GM18517 (cell line): ENCODE results near the gene TMEM25.
A peak's percentile ranks its signal among the peaks of the same experiment; 100 is the strongest.
"Not testable (repeated sequence)": the region's sequence is repeated elsewhere in the genome, so short reads cannot be mapped to it uniquely, and the experiment has no call there.

Source experiments
- ATAC-seq: cut with Tn5 transposase; IDR thresholded peaks from one replicate; pipeline ENCODE4 v1.9.1; 2021; ENCODE audit warnings: mild to moderate bottlenecking, moderate library complexity; ENCODE audit not compliant: unreplicated experiment

TMEM25 gene

DNA sequence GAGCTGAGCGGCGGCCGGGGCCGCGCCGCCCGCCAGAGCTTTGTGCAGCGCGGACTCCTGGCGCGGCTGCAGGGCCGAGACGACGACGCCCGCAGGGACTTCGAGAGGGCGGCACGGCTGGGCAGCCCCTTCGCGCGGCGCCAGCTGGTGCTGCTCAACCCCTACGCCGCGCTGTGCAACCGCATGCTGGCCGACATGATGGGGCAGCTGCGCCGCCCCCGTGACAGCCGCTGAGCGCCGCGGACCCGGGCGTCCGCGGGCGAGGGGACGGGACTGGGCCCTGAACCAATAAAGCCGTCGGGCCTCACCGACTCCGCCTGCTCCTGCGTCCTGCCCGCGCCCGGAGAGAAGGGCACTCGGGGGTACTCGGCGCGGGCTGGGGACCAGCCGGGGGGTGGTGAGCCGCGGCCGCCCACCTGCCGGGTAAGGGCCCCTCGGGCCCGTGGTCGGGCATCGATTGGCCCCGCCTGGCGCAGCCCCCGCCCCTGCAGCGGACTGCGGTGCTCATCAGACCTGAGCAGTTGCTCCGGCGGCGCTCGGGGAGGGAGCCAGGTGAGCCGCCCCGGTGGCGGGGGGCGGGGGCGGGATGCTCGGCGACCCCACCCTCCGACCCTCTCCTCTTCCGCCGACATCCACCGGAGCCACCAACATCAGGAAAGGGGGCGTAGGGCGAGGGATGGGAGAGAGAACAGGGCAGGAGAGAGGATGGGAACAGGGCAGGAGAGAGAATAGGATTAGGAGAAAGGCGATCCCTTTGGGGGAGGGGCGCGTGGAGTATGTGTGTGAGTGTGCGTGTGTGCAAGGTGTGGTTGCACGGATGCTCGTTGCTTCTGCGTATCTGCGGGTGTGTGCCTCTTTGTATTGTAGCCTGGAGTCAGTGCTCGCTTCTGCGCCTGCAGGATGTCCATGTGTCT is at the start of gene TMEM25:
TMEM25 (plus strand) TSS at position 510 of the 914 bp plus-strand sequence. CDS start 610 bp downstream, outside the sequence.
- ATAC-seq, result peak; percentile 50

DNA sequence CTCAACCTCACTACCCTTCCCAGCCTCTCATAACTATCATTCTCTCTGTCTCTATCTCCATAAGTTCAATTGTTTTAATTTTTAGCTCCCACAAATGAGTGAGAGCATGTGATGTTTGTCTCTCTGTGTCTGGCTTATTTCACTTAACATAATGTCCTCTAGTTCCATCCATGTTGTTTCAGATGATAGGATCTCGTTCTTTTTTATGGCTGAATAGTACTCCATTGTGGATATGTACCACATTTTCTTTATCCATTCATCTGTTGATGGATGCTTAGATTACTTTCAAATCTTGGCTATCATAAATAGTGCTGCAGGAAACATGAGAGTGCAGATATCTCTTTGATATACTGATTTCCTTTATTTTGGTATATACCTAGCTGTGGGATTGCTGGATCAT is 49.8 kb upstream of the TMEM25 start:
- ATAC-seq, result not testable (repeated sequence)

DNA sequence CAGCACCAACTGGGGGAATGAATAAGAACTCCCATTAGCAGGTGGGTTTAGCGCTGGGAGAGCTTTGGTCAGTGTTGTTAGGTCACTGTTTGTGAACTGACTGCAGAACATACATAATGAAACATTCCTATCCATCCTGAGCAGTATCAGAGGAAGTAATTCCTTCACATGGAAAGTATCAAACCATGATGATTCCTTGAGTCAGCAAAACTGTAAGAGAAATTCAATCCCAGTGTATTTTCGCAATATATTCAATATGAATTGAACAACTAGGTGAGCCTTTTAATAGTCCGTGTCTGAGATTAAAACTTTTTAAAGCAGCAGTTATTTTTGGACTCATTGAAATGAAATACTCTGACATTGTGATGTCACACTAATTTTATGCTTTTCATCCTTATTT is 46.6 kb upstream of the TMEM25 start:
- ATAC-seq, result no peak

DNA sequence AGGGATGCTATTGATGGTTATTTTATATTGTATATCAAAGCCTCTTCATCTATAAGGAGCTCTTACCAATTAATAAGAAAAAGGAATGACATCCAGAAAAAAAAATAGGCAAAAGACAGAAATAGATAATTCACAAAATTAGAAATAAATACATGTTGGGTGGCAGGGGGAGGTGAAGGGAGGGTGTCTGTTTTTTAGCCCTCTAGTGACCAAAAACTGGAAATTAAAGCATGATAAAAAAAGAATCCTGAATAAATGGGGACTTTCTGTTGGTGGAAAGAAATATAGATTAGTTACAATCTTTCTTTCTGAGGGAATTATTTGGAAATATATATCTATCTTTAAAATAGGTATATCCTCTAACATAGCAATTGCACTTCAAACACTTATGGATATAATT is 45.7 kb upstream of the TMEM25 start:
- ATAC-seq, result no peak

DNA sequence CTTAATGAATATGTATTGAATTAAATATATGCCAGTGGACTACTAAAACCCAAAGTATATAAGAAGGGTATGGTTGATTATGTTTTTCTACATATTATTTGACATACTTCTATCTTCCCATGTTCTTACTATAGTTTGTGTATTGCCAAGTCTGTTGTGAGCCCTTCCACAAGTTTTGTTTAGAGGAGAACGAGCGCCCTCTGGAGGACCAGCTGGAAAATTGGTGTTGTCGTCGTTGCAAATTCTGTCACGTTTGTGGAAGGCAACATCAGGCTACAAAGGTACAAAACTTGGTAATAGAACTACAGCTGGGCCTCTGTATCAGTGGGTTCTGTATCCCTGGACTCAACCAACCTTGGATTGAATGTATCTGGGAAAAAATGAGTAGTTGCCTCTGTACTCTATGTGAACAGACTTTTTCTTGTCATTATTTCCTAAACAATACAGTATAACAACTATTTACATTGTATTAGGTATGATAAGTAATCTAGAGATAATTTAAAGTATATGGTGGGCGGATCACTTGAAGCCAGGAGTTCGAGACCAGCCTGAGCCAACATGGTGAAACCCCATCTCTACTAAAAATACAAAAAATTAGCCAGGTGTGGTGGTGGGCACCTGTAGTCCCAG is 42.4 kb upstream of the TMEM25 start:
- no peak for ATAC-seq

DNA sequence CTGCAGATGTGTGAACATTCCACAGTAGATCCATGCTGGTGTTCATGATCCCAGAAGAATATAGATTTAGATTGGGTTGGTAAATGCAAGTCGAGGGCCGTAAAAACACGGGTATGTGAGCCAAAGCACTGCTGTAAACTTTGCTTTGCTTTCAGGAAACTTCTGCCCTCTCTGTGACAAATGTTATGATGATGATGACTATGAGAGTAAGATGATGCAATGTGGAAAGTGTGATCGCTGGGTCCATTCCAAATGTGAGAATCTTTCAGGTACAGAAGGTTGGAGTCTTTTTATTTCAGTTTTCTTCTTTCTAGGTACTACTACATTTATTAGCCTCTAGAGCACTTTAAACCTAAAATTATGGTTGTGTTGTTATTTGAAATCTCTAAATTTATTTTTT is 40.0 kb upstream of the TMEM25 start:
- no peak for ATAC-seq

DNA sequence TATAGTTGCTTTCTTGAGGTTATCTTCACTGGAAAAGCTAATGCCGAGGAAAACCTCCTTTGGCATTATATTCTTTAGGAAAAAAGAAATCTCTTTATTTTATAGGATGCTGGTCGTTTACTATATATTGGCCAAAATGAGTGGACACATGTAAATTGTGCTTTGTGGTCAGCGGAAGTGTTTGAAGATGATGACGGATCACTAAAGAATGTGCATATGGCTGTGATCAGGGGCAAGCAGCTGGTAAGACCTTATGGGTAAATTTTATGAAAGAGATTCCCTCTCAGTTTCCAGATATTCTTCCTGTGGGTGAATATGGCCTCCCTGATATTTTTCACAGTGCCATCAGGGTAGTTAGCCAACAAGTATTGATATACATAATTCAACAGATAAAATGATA is 33.2 kb upstream of the TMEM25 start:
- no peak for ATAC-seq

DNA sequence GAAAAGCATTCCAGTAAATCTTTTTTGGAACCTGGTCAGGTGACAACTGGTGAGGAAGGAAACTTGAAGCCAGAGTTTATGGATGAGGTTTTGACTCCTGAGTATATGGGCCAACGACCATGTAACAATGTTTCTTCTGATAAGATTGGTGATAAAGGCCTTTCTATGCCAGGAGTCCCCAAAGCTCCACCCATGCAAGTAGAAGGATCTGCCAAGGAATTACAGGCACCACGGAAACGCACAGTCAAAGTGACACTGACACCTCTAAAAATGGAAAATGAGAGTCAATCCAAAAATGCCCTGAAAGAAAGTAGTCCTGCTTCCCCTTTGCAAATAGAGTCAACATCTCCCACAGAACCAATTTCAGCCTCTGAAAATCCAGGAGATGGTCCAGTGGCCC is 27.8 kb upstream of the TMEM25 start:
- no peak for ATAC-seq

DNA sequence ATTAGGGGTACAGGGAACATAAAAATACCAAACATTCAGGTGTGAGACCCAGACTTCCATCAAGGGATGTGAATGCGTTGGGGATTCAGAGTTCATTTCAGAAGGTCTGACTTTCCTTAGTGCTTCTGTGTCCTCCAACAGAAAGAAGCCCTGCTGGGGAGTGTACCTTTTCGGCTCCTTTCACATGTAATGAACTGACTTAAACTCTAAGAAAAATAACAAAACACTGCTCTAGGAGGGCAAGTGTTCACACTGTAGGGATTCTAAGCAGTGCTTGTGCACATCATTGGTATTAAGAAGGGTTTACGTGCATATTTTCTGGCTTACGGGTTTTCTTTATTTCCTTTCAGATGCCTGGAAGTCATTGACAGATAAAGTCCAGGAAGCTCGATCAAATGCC is 19.4 kb upstream of the TMEM25 start:
- no peak for ATAC-seq

DNA sequence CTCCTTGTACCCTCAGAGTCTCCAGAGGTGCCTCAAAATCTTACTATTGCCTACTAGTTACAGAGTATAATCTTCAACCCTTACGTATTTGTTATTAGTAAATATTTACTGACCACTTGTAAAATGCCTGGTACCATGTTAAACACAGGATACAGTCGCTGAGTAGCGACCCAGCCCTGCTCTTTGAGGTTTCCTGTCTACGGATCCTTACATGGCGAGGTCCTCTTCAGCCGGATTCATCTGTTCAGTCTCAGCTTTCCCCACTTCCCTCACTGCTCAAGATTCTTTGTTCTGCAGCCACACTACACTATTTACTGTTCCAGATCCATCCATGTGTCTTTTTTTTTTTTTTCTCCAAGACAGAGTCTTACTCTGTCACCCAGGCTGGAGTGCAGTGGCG is 16.9 kb upstream of the TMEM25 start:
- no peak for ATAC-seq

DNA sequence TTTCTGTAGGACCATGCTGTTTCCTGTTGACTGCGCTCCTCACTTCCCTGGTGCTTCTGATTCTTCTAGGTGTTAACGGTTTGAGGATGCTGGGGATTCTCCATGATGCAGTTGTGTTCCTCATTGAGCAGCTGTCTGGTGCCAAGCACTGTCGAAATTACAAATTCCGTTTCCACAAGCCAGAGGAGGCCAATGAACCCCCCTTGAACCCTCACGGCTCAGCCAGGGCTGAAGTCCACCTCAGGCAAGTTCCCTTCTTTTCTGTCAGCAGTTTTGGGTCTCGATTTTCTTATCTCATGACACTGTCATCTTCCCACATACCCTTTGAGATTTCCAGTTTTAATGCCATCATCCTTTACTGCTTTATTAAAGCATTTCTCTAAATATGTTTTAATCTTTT is 11.4 kb upstream of the TMEM25 start:
- ATAC-seq, result no peak

DNA sequence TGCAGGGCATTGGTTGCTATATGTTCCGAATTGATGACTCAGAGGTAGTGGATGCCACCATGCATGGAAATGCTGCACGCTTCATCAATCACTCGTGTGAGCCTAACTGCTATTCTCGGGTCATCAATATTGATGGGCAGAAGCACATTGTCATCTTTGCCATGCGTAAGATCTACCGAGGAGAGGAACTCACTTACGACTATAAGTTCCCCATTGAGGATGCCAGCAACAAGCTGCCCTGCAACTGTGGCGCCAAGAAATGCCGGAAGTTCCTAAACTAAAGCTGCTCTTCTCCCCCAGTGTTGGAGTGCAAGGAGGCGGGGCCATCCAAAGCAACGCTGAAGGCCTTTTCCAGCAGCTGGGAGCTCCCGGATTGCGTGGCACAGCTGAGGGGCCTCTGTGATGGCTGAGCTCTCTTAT is 9.1 kb upstream of the TMEM25 start:
- ATAC-seq, result no peak

DNA sequence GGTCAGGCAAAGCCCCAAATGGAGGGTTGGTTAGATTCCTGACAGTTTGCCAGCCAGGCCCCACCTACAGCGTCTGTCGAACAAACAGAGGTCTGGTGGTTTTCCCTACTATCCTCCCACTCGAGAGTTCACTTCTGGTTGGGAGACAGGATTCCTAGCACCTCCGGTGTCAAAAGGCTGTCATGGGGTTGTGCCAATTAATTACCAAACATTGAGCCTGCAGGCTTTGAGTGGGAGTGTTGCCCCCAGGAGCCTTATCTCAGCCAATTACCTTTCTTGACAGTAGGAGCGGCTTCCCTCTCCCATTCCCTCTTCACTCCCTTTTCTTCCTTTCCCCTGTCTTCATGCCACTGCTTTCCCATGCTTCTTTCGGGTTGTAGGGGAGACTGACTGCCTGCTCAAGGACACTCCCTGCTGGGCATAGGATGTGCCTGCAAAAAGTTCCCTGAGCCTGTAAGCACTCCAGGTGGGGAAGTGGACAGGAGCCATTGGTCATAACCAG is 8.4 kb upstream of the TMEM25 start:
- no peak for ATAC-seq

DNA sequence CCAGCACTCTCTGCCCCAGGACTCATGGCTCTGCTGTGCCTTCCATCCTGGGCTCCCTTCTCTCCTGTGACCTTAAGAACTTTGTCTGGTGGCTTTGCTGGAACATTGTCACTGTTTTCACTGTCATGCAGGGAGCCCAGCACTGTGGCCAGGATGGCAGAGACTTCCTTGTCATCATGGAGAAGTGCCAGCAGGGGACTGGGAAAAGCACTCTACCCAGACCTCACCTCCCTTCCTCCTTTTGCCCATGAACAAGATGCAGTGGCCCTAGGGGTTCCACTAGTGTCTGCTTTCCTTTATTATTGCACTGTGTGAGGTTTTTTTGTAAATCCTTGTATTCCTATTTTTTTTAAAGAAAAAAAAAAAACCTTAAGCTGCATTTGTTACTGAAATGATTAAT is 6.6 kb upstream of the TMEM25 start:
- no peak for ATAC-seq

DNA sequence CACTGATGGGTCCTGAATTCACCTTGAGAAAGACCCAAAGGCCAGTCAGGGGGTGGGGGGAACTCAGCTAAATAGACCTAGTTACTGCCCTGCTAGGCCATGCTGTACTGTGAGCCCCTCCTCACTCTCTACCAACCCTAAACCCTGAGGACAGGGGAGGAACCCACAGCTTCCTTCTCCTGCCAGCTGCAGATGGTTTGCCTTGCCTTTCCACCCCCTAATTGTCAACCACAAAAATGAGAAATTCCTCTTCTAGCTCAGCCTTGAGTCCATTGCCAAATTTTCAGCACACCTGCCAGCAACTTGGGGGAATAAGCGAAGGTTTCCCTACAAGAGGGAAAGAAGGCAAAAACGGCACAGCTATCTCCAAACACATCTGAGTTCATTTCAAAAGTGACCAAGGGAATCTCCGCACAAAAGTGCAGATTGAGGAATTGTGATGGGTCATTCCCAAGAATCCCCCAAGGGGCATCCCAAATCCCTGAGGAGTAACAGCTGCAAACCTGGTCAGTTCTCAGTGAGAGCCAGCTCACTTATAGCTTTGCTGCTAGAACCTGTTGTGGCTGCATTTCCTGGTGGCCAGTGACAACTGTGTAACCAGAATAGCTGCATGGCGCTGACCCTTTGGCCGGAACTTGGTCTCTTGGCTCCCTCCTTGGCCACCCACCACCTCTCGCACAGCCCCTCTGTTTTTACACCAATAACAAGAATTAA is 6.1 kb upstream of the TMEM25 start:
- no peak for ATAC-seq

DNA sequence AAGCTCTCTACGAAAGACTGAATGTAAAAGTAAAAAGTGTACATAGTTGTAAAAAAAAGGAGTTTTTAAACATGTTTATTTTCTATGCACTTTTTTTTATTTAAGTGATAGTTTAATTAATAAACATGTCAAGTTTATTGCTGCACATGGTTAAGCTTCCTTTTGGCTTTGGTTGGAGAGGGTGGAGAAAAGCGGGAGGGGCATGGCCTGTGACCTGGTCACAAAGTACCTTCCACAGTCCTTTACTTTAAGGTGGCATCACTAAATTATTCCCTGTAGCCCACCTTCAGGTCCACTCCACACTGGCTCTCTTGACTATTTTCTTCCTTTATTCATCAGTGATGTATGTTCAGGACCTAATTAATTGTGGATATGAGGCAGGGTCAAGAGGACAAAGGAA is 4.3 kb upstream of the TMEM25 start:
- no peak for ATAC-seq

DNA sequence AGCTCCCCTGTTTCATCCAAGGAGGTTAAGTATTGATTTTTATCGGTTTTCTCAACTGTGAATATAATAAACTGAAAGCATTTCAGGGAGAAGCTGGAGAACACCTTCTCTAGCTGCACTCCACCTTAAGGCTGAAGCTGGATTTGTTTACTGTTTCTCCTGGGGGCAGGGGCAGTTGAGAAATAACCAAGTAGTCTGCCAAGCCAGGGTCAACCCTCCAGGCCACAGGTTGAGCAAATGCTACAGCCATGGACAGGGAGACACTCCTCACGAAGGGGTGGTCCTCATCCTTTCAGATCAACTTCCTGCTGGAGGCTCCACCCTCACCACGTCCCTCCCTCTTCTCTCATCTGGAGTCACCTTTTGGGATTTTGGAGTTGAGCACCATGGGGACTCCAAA is 3.9 kb upstream of the TMEM25 start, which contains the start of gene TTC36:
TTC36 (plus strand) TSS at position 366 of the 400 bp plus-strand sequence; CDS start at position 387, 21 bp downstream.
- ATAC-seq, result no peak

DNA sequence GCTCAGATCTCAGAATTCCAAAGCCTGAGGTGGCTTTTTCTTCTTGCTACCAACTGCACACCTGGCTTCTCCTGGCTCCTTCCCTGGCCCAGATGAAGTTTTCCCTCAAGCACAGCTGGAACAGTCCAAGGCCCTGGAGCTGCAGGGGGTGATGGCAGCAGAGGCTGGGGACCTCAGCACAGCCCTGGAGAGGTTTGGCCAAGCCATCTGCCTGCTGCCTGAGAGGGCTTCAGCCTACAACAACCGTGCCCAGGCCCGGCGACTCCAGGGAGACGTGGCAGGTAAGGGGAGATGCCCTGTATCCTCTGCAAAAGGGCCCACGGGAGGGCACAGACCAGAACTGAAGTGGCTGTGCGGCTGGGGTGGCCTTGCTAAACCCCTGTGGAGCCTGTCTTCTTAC is 2.5 kb upstream of the TMEM25 start:
- no peak for ATAC-seq

DNA sequence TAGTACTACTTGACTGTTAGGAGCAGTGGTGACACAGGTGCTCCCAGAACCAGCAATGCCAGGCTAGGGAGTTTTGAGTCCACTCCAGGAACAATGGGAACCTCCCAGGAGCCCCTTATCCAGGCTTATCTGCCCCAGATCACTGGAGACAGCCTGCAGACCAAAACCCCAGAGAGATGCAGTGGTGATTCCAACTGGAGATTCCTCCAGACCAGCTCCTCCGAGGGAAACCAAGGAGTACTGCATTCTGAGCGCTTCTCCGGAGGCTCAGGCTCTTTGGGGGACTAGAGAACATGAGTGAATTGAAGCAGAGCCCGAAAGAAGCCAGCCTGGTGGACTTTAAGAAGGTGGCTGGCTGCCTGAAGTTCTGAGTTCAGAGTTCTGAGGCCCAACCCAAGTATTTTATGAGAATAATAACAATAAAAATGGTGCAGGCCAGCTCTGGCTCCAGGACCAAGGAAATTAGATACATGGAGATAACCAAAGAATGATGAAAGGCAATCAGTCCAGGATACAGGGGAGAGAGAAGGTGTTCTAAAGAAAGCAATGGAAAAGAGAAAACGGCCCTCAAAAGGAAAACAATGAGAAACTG is 1.3 kb upstream of the TMEM25 start:
- ATAC-seq, result no peak

DNA sequence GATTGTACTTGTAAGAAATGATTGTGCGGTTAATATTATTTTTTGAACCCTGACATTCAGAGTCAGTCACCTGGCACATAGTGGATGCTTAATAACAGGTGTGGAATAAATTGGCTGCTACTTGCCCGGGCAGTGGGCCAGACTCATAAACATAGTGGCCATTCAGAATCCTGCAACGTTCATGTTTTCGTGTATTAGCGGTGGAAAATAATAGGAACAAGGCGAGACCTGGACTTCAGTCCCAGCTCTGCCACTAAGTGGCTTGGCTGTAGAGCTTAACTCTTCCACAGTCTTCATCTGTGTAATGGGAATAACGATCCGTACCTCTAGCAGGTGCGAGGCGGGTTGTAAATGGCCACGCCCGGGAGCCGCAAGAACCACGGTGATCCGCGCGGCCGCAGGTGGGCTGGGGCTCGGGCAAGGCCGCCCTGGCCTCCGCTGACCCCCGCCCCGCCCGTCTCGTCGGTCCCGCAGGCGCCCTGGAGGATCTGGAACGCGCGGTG is 761 bp upstream of the TMEM25 start:
- no peak for ATAC-seq

DNA sequence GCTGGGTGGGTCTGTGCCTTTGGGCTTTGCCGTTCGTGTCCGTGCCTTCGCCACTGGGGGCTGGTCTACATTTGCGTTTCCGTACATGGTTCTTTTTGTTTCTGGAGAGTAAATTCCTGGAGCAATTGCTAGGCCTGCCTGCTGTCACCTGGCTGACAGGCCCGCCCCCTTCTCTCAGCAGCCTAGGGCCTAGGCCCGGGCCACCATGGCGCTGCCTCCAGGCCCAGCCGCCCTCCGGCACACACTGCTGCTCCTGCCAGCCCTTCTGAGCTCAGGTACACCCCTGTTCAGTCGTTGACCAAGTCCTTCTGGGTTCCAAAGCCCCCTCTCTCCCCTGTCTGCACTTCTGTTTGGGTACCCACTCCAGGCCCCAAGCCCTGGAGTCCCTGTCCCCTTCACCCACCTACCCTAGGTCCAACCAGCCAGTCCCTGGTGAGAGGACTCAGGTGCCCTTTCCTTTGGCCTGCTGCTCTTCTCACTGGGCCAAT is 649 bp downstream of the TMEM25 start:
- ATAC-seq, result no peak
